HG03039 (cell line): ENCODE data around the gene RANBP17.

Experiments
- ATAC-seq: cut with Tn5 transposase; IDR thresholded peaks from one replicate; pipeline ENCODE4 v1.9.1; 2021; ENCODE audit warnings: mild to moderate bottlenecking, moderate library complexity; ENCODE audit not compliant: unreplicated experiment

RANBP17 gene

DNA sequence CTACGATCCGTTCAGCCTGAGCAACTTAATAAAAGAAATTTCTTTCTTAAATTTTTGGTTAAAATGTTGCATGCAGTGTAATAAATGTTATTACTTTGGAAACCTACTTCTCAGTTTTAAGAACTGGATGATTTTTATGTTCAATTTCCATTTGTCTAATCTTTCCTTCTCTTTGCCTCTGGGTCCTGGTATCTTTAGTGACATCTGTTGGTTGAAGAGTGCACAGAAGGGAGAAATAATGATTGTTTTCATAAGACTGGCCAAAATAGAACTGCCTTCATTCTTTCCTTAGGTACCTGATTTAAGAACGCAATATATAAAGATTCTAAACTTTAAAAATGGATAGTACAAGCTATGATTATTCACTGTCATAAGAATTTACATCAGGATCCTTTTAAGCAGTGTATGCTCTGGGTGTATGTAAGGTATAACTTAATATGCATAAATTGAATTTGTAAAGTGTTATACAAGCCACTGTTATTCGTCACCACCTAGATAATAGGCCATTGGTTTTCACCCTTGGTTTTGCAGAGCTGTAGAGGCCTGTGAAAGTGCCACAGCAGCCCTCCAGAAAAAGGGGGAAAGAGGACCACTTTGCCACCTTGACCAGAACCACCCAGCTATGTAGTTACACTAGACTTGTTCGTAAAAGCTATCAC lies 364.4 kb downstream of the RANBP17 start:
- no peak for ATAC-seq

- no peak for ATAC-seq
These were observed 365.0 kb downstream of the RANBP17 start for GRCh38 chr5:171226864-171227263.

DNA sequence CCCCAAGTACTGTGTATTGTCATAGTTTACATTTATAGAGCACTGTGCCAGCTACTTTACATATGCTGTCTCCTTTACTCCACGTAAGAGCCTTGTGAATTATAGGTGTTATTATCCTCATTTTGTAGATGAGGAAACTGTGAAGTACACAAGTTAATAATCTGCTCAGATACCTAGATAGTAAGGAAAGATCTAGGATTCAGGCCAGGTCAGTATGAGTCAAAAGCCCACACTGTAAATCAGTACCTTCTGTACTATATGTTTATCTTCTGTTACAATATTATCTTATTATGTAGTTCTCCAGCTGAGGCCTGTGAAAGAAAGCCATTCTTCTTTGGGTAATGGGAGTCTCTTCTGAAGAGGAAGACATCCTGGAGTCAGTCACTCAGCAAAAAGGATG lies 374.8 kb downstream of the RANBP17 start:
- ATAC-seq = no peak

GRCh38 chr5:171242521-171242920 lies 380.7 kb downstream of the RANBP17 start:
- ATAC-seq = no peak

- no peak for ATAC-seq
These were observed 384.4 kb downstream of the RANBP17 start for GRCh38 chr5:171246231-171246630.

DNA sequence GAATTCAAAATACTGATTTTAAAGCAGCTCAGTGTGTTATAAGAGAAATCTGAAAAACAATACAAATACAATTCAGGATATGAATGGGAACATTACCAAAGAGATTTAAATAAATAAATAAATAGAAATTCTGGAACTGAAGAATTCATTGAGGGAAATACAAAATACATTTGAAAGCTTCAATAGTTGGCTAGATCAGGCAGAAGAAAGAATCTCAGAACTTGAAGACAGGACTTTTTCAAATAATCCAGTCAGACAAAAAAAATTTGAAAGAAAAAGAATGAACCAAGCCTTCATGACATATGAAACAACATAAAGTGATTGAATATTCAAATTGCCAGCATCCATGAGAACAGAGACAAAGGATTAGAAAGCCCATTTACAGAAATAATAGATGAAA lies 387.6 kb downstream of the RANBP17 start:
- ATAC-seq = no peak

GRCh38 chr5:171250738-171251137 lies 388.9 kb downstream of the RANBP17 start:
- ATAC-seq = no peak

DNA sequence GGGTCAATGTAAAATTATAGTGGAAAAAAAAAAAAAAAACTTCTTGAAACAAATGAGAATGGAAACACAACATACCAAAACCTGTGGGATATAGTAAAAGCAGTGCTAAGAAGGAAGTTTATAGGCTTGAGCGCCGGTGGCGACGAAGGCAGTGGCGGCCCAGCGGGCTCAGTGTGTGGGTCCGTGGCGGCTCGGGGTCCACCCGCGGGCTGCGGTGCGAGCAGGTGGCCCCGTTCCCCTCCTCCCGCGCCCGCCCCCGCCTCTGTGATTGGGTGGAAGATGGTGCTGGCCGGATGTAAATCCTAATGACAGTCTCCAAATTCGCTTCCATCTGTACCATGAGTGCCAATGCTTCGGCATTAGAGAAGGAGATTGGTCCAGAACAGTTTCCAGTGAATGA lies 389.7 kb downstream of the RANBP17 start:
- no peak for ATAC-seq

- ATAC-seq = no peak
These were observed 390.9 kb downstream of the RANBP17 start for GRCh38 chr5:171252674-171253073.

- no peak for ATAC-seq
These were observed 397.1 kb downstream of the RANBP17 start for GRCh38 chr5:171258737-171259415.

DNA sequence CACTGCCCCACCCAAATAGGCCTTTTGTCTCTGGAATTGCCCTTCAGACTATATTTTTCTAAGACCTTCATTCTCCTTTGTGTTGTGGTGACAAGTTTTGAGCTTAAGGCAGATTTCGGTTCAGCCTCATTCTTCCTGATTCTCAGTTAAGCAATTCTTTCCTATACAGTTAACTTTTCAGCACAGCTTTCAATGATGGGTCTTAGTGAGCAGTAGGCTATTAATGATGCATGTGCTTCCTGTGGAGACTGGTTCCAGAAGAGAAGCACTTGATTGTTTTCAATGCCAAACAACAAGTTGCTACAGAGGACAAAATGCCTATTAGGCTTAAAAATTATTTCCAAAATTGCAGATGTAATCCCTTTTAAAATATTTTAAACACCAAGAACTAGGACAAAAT lies 399.5 kb downstream of the RANBP17 start:
- no peak for ATAC-seq

GRCh38 chr5:171261904-171262303 lies 400.1 kb downstream of the RANBP17 start:
- no peak for ATAC-seq

GRCh38 chr5:171263181-171263580 lies 401.4 kb downstream of the RANBP17 start:
- no peak for ATAC-seq

DNA sequence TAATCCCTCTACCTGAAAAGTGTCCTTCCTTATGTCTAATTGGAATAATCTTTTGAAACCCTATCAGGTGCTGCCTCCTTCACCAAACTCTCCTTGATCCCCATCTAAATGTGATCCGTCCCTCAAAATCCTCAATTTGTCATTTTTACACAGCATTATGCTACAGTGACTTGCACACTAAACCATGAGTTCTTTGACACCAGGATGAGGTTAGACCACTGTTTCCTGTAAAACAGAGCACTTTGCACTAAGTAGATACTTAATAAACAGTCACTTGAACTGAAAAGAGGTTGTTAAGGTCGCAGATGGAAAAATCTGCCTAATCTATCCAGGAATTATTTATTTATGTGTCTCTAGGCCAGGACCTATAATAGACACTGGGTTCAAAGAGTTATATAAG lies 403.0 kb downstream of the RANBP17 start:
- ATAC-seq = no peak

DNA sequence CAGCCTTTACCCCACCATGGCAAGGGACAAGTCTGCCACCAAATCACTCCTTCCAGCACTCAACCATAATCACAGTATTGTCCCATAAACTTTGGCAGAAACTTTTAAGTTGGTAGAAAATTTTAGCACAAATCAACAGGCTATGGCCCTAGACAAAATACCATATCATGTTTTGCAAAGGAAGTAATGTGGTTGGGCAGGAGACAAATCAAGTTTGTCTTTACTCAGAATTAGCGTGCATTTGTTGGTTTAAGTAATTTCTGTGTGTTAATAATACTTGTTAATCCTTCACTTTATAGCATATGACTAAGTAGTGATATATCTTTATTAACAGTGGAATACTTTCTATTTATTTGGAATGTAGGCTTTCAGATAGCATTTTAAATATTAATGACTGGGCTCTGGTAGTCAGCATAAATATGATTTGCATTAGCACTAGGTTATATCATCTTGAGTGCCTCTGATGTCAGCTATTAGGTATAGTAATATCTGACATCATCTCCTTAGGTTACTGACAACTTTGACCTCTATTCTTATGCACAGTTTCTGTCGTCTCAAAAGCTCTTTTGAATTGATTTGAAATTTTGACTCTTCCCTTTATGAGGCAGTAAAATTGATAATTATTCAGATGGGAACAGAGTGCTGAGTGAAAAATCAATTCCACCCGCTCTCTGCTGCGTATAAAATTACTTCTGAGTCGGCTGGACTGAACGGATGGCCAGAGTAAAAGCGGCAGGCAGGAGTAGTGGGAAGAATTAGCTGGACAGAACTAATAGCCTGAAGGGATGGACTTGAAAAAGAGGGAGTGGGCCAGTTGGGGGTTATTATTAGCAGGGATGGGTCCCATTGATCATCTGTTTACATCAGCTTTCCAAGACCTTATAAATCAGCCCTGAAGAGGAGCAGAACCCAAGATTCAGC lies 407.1 kb downstream of the RANBP17 start:
- ATAC-seq = no peak

DNA sequence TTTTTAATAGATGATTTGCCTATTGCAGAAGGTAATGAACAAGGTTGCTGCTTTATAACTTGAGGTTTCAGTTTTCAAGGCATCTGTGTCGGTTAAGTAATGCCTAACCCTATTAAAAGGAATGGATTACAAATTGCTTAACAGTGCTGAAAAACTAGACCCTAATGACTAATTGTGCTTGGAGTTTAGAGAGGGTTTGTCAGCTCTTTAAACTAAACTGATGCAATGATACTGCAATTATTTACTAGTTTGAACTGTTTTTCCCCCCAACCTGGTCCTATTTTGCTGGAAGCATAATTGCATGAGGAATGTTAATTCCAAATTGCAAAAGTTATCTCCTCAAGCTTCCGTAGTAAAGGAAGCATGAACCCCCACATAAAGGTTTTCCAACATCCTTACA lies 407.9 kb downstream of the RANBP17 start:
- no peak for ATAC-seq

DNA sequence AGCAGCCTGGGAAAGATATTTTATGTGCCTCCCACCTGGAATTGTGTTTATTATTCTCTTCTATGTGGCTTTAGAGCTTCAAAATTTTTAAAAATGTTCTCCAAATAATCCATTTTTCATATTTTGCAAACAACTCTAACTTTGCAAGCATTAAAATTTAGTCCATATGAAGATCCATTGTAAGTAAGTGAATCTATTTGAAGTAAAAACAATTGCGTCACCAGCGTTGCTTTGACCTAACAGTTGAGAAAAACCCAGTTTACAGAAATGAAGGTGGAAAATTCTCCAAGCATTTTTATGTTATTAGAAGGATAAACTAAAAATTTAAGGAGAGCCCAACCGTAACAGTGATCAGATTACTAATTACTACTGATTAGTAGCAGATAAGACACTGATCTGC lies 408.3 kb downstream of the RANBP17 start:
- no peak for ATAC-seq

DNA sequence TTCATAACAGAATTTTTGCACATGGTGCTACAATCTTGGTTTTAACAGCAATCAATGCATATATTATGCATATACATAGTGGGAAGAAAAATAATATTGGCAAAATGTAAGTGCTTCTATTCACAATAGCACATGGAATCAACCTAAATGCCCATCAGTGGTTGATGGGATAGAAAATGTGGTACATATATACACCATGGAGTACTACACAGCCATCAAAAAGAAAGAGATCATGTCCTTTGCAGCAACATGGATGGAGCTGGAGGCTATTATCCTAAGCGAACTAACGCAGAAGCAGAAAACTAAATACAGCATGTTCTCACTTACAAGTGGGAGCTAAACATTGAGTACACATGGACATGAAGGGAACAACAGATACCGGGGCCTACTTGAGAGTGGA lies 410.0 kb downstream of the RANBP17 start:
- no peak for ATAC-seq

- ATAC-seq = no peak
These were observed 411.5 kb downstream of the RANBP17 start for GRCh38 chr5:171272996-171273970.

GRCh38 chr5:171275841-171276544 lies 414.2 kb downstream of the RANBP17 start:
- ATAC-seq = no peak
